ENCODE results near the gene FOXRED2. TPM values are rescaled to one million over a fixed set of nuclear protein-coding genes. Genes with fewer than 3 reads are reported as not detected.
A peak's percentile ranks its signal among the peaks of the same experiment; 100 is the strongest.
"Not testable (repeated sequence)": the region's sequence is repeated elsewhere in the genome, so short reads cannot be mapped to it uniquely, and the experiment has no call there.

FOXRED2 gene
- total and polyA plus RNA-seq, 2 of the 4 experiments (the other 2 are of a cell fraction) = 1.6 to 4.0 TPM

DNA sequence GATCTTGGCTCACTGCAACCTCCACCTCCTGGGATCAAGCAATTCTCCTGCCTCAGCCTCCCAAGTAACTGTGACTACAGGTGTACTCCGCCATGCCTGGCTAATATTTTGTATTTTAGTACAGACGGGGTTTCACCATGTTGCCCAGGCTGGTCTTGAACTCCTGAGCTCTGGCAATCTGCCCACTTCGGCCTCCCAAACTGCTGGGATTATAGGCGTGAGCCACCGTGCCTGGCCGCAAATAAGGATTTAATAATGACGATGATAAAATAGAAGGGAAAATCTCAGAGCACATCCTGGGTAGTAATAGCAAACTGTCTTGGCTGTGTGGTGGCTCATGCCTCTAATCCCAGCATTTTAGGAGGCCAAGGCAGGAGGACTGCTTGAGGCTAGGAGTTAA is 55.9 kb downstream of the FOXRED2 start:
- H2BK15ac ChIP-seq (ENCODE audit: low read depth, low read length) = not testable (repeated sequence)

More for the DNA sequence above, 55.9 kb downstream of the FOXRED2 start:
- BruUV-seq (replicated peaks); H2BK20ac ChIP-seq (ENCODE audit: low read depth, low read length); intact Hi-C loops (cut with micrococcal nuclease); H3K36me3 ChIP-seq (ENCODE audit: control insufficient read depth, insufficient read depth, low read length); H3K4me3 ChIP-seq (ENCODE audit: insufficient read depth, low read depth, low read length); H3K27me3 ChIP-seq (ENCODE audit: control insufficient read depth, insufficient read depth, low read length); H4K8ac ChIP-seq (ENCODE audit: low read depth in 2 of 2, low read length in 2 of 2); POLR2A ChIA-PET (ENCODE audit: unreplicated experiment); H3K18ac ChIP-seq (ENCODE audit: low read depth, low read length); H4K5ac ChIP-seq (ENCODE audit: low read depth, low read length); H3K27ac ChIP-seq (ENCODE audit: insufficient read depth, low read length); H4K20me1 ChIP-seq (ENCODE audit: insufficient read depth, low read length); H3K14ac ChIP-seq (replicated peaks; ENCODE audit: low read depth, low read length); H2AK9ac ChIP-seq (replicated peaks; ENCODE audit: low read depth, low read length, poor library complexity); H3K9ac ChIP-seq (ENCODE audit: low read depth, low read length); ATAC-seq (ENCODE audit: low read depth); H3K9me3 ChIP-seq (ENCODE audit: control insufficient read depth, insufficient read depth, low read length); DNase-seq; H3K56ac ChIP-seq (ENCODE audit: extremely low read depth, insufficient read depth, low read length); H2BK5ac ChIP-seq (ENCODE audit: low read depth, low read length, poor library complexity, severe bottlenecking); dilution Hi-C loops (cut with HindIII; ENCODE audit: low sequenced_read_pairs, unreplicated experiment); H2AFZ ChIP-seq (replicated peaks; ENCODE audit: low read length, poor library complexity); H3K4me2 ChIP-seq (ENCODE audit: low read depth, low read length); CTCF ChIA-PET; in situ Hi-C loops (cut with MboI; ENCODE audit: low sequenced_read_pairs); H3K4ac ChIP-seq (ENCODE audit: low read depth, low read length); H3K23ac ChIP-seq (ENCODE audit: low read depth, low read length); H3K9me1 ChIP-seq (ENCODE audit: insufficient read depth, low read length); H4K91ac ChIP-seq (ENCODE audit: insufficient read depth, low read depth, low read length): not testable (repeated sequence)
- 98% methylated on average over 6 of the region's 7 CpGs; no CpG with 5 or more reads in 1 of the 2 experiments for WGBS, 2 experiments (ENCODE audit: extremely low coverage in 2 of 2, insufficient read length in 1 of 2)
- Histone ChIP-seq H3K4me1 (ENCODE audit: control insufficient read depth, insufficient read depth, low read length) (peaks cover 12% of the 10 kb centered on the region), H2BK120ac (ENCODE audit: low read depth, low read length) (peak overlapping the region; percentile 3; the same call in 1 of the 2 replicates), H2AK5ac (ENCODE audit: low read depth, low read length) (peak overlapping the region; percentile 74), H3K79me1 (ENCODE audit: low read depth in 1 of 2, low read length in 2 of 2) (peaks cover 0 to 18% of the 10 kb centered on the region in 2 experiments; a peak in 1 of 4 replicates)
